WTC11 (cell line): ENCODE measurements around the gene ZP3. TPM values are rescaled to one million over a fixed set of nuclear protein-coding genes. Genes with fewer than 3 reads are reported as not detected.
"Not testable (repeated sequence)": the region's sequence is repeated elsewhere in the genome, so short reads cannot be mapped to it uniquely, and the experiment has no call there.

Experiments used
- ATAC-seq: fragments of 200-7000 bp; cut with Tn5 transposase; 2 replicates; pipeline ENCODE4 v1.10.0; 2021; ENCODE audit warnings: mild to moderate bottlenecking, moderate library complexity
- CTCF ChIA-PET: fragments of 300-600 bp; sonication (Branson Sonifier 250); formaldehyde crosslinking; loops from one replicate; lab custom pipeline; 2021; ENCODE audit warnings: antibody characterized with exemption; lab: Charles Lee
- POLR2A ChIA-PET: fragments of 350-600 bp; sonication (Branson Sonifier 250); formaldehyde crosslinking; loops from one replicate; lab custom pipeline; 2021; ENCODE audit warnings: antibody characterized with exemption; lab: Charles Lee
- DNase-seq: peaks from one replicate; pipeline ENCODE4 v3.0.0; 2021; ENCODE audit warnings: low spot score
- H3K27ac Mint-ChIP-seq: 2 replicates; pipeline ENCODE4 v1.8.0; 2021; ENCODE audit warnings: mixed read lengths
- H3K27me3 Mint-ChIP-seq: 2 replicates; pipeline ENCODE4 v1.8.0; 2021; ENCODE audit warnings: low read depth, mild to moderate bottlenecking, moderate library complexity, mixed read lengths
- H3K36me3 Mint-ChIP-seq: 2 replicates; pipeline ENCODE4 v1.8.0; 2021; ENCODE audit warnings: mixed read lengths
- H3K4me1 Mint-ChIP-seq: 2 replicates; pipeline ENCODE4 v1.8.0; 2022; ENCODE audit warnings: mixed read lengths
- H3K4me3 Mint-ChIP-seq: 2 replicates; pipeline ENCODE4 v1.8.0; 2021; ENCODE audit warnings: mild to moderate bottlenecking, moderate library complexity, mixed read lengths
- H3K9me3 Mint-ChIP-seq: 2 replicates; pipeline ENCODE4 v1.8.0; 2021; ENCODE audit warnings: mixed read lengths
- CBFB ChIP-seq: sonication (generic); formaldehyde crosslinking; IDR thresholded peaks from 2 replicates; pipeline ENCODE4 v1.8.1; 2022; ENCODE audit warnings: mild to moderate bottlenecking, low read depth, missing genetic modification reagents
- GRHL2 ChIP-seq: fragments of 250-450 bp; sonication (Bioruptor Pico); IDR thresholded peaks from 2 replicates; pipeline ENCODE4 v1.8.0; 2022; ENCODE audit warnings: mild to moderate bottlenecking, moderate library complexity; ENCODE audit not compliant: insufficient replicate concordance, severe bottlenecking
- PREB ChIP-seq: sonication (generic); formaldehyde crosslinking; IDR thresholded peaks from 2 replicates; pipeline ENCODE4 v1.8.1; 2022; ENCODE audit warnings: mild to moderate bottlenecking, missing genetic modification reagents, moderate library complexity, borderline replicate concordance
- ZBTB43 ChIP-seq: sonication (generic); formaldehyde crosslinking; IDR thresholded peaks from 2 replicates; pipeline ENCODE4 v1.8.1; 2023; ENCODE audit warnings: mild to moderate bottlenecking, missing genetic modification reagents
- ZNF416 ChIP-seq: fragments of 250-450 bp; sonication (Bioruptor Pico); IDR thresholded peaks from 2 replicates; pipeline ENCODE4 v1.9.0; 2021; ENCODE audit warnings: mild to moderate bottlenecking, inconsistent platforms
- ZNF512 ChIP-seq: sonication (generic); formaldehyde crosslinking; IDR thresholded peaks from 2 replicates; pipeline ENCODE4 v1.8.1; 2022; ENCODE audit warnings: missing genetic modification reagents, borderline replicate concordance
- ZNF671 ChIP-seq: fragments of 250-450 bp; sonication (Bioruptor Pico); IDR thresholded peaks from 2 replicates; pipeline ENCODE4 v1.8.0; 2021; ENCODE audit warnings: mild to moderate bottlenecking
- total RNA-seq: library from RNA; stranded (reverse); gene quantifications from 3 replicates; pipeline ENCODE4 v1.2.3, GENCODE V29; 2021
- TF ChIP-seq, protein P1 (sequence below): fragments of 250-450 bp; sonication (Bioruptor Pico); IDR thresholded peaks from 2 replicates; pipeline ENCODE4 v1.9.0; 2021; ENCODE audit warnings: mild to moderate bottlenecking
- TF ChIP-seq, protein P2 (sequence below): sonication (generic); formaldehyde crosslinking; IDR thresholded peaks from 2 replicates; pipeline ENCODE4 v1.8.0; 2023; ENCODE audit warnings: missing genetic modification reagents
- TF ChIP-seq, protein P3 (sequence below): sonication (generic); formaldehyde crosslinking; IDR thresholded peaks from 2 replicates; pipeline ENCODE4 v1.8.0; 2022; ENCODE audit warnings: missing genetic modification reagents

Gene ZP3
- total RNA-seq, 1 experiment from 2014 or later: 1.8 TPM

- no peak for TF ChIP-seq PREB (CRISPR knock-in tag)
Measured at GRCh38 chr7:76393116-76394031, 31.4 kb upstream of the ZP3 start (continued).

GRCh38 chr7:76394957-76395356 lies 29.8 kb upstream of the ZP3 start:
- ATAC-seq (no peak), DNase-seq (no peak)
- no peak overlapping the region for H3K4me3 Mint-ChIP-seq
- ChIA-PET POLR2A (no interaction called here), CTCF (interaction anchor here (0.6 to 1.0 kb wide), 2 partner anchors 14 to 28 kb away, joined by 3 read pairs; partner anchors contain the start of gene SSC4D)
- H3K4me1 Mint-ChIP-seq: peaks cover 34% of the 10 kb centered on the region
- H3K36me3 Mint-ChIP-seq: no peaks in the 10 kb centered on the region
- peaks cover 10% of the 10 kb centered on the region for H3K27me3 Mint-ChIP-seq
- no peak overlapping the region for H3K27ac Mint-ChIP-seq
- TF ChIP-seq ZNF671 (CRISPR knock-in tag) (no peak), GRHL2 (no peak), ZNF416 (no peak), CBFB (CRISPR knock-in tag) (no peak), ZBTB43 (CRISPR knock-in tag) (no peak), ZNF512 (CRISPR knock-in tag) (no peak)
- TF ChIP-seq, protein P1, sequence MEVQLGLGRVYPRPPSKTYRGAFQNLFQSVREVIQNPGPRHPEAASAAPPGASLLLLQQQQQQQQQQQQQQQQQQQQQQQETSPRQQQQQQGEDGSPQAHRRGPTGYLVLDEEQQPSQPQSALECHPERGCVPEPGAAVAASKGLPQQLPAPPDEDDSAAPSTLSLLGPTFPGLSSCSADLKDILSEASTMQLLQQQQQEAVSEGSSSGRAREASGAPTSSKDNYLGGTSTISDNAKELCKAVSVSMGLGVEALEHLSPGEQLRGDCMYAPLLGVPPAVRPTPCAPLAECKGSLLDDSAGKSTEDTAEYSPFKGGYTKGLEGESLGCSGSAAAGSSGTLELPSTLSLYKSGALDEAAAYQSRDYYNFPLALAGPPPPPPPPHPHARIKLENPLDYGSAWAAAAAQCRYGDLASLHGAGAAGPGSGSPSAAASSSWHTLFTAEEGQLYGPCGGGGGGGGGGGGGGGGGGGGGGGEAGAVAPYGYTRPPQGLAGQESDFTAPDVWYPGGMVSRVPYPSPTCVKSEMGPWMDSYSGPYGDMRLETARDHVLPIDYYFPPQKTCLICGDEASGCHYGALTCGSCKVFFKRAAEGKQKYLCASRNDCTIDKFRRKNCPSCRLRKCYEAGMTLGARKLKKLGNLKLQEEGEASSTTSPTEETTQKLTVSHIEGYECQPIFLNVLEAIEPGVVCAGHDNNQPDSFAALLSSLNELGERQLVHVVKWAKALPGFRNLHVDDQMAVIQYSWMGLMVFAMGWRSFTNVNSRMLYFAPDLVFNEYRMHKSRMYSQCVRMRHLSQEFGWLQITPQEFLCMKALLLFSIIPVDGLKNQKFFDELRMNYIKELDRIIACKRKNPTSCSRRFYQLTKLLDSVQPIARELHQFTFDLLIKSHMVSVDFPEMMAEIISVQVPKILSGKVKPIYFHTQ (CRISPR knock-in tag): no peak
- TF ChIP-seq, protein P2, sequence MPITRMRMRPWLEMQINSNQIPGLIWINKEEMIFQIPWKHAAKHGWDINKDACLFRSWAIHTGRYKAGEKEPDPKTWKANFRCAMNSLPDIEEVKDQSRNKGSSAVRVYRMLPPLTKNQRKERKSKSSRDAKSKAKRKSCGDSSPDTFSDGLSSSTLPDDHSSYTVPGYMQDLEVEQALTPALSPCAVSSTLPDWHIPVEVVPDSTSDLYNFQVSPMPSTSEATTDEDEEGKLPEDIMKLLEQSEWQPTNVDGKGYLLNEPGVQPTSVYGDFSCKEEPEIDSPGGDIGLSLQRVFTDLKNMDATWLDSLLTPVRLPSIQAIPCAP: no peak
- TF ChIP-seq, protein P3, sequence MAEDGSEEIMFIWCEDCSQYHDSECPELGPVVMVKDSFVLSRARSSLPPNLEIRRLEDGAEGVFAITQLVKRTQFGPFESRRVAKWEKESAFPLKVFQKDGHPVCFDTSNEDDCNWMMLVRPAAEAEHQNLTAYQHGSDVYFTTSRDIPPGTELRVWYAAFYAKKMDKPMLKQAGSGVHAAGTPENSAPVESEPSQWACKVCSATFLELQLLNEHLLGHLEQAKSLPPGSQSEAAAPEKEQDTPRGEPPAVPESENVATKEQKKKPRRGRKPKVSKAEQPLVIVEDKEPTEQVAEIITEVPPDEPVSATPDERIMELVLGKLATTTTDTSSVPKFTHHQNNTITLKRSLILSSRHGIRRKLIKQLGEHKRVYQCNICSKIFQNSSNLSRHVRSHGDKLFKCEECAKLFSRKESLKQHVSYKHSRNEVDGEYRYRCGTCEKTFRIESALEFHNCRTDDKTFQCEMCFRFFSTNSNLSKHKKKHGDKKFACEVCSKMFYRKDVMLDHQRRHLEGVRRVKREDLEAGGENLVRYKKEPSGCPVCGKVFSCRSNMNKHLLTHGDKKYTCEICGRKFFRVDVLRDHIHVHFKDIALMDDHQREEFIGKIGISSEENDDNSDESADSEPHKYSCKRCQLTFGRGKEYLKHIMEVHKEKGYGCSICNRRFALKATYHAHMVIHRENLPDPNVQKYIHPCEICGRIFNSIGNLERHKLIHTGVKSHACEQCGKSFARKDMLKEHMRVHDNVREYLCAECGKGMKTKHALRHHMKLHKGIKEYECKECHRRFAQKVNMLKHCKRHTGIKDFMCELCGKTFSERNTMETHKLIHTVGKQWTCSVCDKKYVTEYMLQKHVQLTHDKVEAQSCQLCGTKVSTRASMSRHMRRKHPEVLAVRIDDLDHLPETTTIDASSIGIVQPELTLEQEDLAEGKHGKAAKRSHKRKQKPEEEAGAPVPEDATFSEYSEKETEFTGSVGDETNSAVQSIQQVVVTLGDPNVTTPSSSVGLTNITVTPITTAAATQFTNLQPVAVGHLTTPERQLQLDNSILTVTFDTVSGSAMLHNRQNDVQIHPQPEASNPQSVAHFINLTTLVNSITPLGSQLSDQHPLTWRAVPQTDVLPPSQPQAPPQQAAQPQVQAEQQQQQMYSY: no peak
- no peaks in the 10 kb centered on the region for H3K9me3 Mint-ChIP-seq

GRCh38 chr7:76395605-76395964 lies 29.2 kb upstream of the ZP3 start:
- ChIA-PET POLR2A (interaction anchor here (1.1 to 1.2 kb wide), 2 partner anchors 12 to 36 kb away, joined by 4 read pairs; no protein-coding TSS in a partner anchor), CTCF (interaction anchor here (1.0 kb wide), 1 partner anchor 13 kb away, joined by 3 read pairs; the partner anchor contains the start of gene SSC4D)
- H3K9me3 Mint-ChIP-seq, H3K27ac Mint-ChIP-seq, DNase-seq, H3K4me3 Mint-ChIP-seq, ATAC-seq, H3K36me3 Mint-ChIP-seq: not testable (repeated sequence)
- peaks cover 10% of the 10 kb centered on the region for H3K27me3 Mint-ChIP-seq
- H3K4me1 Mint-ChIP-seq: peaks cover 34% of the 10 kb centered on the region
